SK-N-SH treated with all-trans-retinoic acid at 6 μM for 48 hours (cell line): Measurements from ENCODE around the gene CHRNA7.

Source experiments
- RARB ChIP-seq: fragments of 250-450 bp; sonication (Bioruptor Pico); IDR thresholded peaks from 2 replicates; pipeline ENCODE4 v1.8.0; 2021; ENCODE audit warnings: mild to moderate bottlenecking, moderate library complexity
- TOX ChIP-seq: fragments of 250-450 bp; sonication (Bioruptor Pico); IDR thresholded peaks from 2 replicates; pipeline ENCODE4 v1.8.0; 2021; ENCODE audit warnings: mild to moderate bottlenecking, moderate library complexity, borderline replicate concordance
- ZFP30 ChIP-seq: fragments of 450-650 bp; formaldehyde crosslinking; IDR thresholded peaks from 2 replicates; pipeline ENCODE4 v1.5.0; 2022; ENCODE audit warnings: mild to moderate bottlenecking, moderate library complexity

DNA sequence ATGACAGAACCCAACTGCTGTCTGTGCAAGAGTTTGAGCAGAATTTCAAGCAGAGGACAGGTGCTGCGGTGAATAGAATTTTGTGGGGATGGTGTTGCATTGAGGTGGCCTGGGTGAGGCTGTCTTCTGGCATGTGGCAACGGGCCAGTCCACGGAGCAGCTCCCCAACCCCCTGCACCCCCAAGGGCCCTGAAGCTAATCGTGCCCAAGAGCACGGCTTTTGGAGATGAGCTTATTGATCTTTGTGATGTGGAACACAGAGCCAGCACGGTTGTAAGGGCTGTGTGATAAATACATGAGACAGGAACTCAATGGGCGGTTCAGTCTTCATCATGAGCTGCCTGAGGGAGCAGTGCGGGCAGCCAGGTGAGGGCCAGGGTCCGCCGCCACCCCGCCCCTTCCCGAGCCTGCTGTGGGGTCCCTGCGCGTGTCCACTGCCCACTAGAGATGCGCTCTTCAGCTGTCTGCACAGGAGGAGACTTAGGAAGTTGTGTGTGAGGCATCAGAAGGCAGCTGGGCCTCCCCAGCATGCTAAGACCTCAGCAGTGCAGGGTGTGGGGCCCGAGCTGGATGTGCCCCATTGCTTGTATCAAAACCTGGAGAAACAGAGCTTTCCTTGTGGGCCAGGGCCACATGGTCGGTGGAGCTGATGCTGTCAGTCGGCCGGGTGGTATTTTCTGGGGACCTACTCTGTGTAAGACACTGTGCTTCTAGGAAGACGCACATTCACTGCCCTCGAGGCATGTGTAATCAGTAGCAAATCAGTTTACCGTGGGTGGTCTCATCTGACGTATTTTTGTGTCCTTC lies 90.5 kb downstream of the CHRNA7 start:
- TF ChIP-seq ZFP30 (CRISPR knock-in tag): no peak
- TF ChIP-seq RARB (CRISPR knock-in tag): no peak
- TF ChIP-seq TOX (CRISPR knock-in tag): no peak
